Uterus (tissue), 4 donors: ENCODE results near the gene ALDH6A1. TPM values are rescaled to one million over a fixed set of nuclear protein-coding genes. Genes with fewer than 3 reads are reported as not detected.

ENCODE experiments used
- DNase-seq, 2 donors: peaks; one replicate each; pipeline ENCODE4 v3.0.0-alpha.2; 2019 to 2020
- H3K27ac ChIP-seq, 2 donors: fragments of 200-600 bp; sonication (generic); 1 replicate in 1 of 2; 2 replicates in 1 of 2; pipeline ENCODE4 v1.5.1; 2016 to 2018
- H3K27me3 ChIP-seq, 2 donors: fragments of 200-600 bp; sonication (generic); one replicate each; pipeline ENCODE4 v1.5.1; 2018 to 2019; ENCODE audit warnings: control low read depth in 1 of 2
- H3K36me3 ChIP-seq, 2 donors: fragments of 200-600 bp; sonication (generic); one replicate each; pipeline ENCODE4 v1.5.1; 2019; ENCODE audit warnings: control low read depth in 1 of 2
- H3K4me1 ChIP-seq, 2 donors: fragments of 200-600 bp; sonication (generic); one replicate each; pipeline ENCODE4 v1.5.1; 2018 to 2019; ENCODE audit warnings: control low read depth in 1 of 2
- H3K4me3 ChIP-seq, 2 donors: fragments of 200-600 bp; sonication (generic); 1 replicate in 1 of 2; 2 replicates in 1 of 2; pipeline ENCODE4 v1.5.1; 2018 to 2019; ENCODE audit warnings: mild to moderate bottlenecking in 1 of 2
- H3K9me3 ChIP-seq, 2 donors: fragments of 200-600 bp; sonication (generic); one replicate each; pipeline ENCODE4 v1.5.1; 2019; ENCODE audit warnings: control low read depth in 1 of 2
- POLR2A ChIP-seq, 2 donors: fragments of 450-650 bp; IDR thresholded peaks; one replicate each; pipeline ENCODE4 v1.6.1; 2016; ENCODE audit warnings: antibody characterized with exemption in 2 of 2, mild to moderate bottlenecking in 1 of 2, moderate library complexity in 1 of 2
- intact Hi-C: fragments of 100-400 bp; cut with DNase I; formaldehyde crosslinking; loops from one replicate; pipeline ENCODE4 v1.15.1; 2023; ENCODE audit warnings: low total_unique reads
- total RNA-seq, 4 donors: library from RNA; depleted of rRNA in 3 of 4; stranded (reverse); fragments of >200 nt in 3 of 4; gene quantifications; one replicate each; pipeline versions ENCODE4 v1.1.0 to v1.2.4, GENCODE V29; 2014 to 2023
- TF ChIP-seq, protein P1 (sequence below), 4 experiments: fragments of 200-600 bp in 2 of 4; fragments of 450-650 bp in 2 of 4; sonication (generic) in 2 of 4; IDR thresholded peaks; one replicate each; pipeline ENCODE4 v1.5.1; 2016 to 2019; ENCODE audit warnings: antibody characterized with exemption in 4 of 4, mild to moderate bottlenecking in 2 of 4, moderate library complexity in 1 of 4
- donor health status: DM: yes; HTN: yes; CAD: no.

ALDH6A1 gene
- total RNA-seq, 4 donors from 2014 or later, result 10.0 to 85.0 (median 49.5) TPM

DNA sequence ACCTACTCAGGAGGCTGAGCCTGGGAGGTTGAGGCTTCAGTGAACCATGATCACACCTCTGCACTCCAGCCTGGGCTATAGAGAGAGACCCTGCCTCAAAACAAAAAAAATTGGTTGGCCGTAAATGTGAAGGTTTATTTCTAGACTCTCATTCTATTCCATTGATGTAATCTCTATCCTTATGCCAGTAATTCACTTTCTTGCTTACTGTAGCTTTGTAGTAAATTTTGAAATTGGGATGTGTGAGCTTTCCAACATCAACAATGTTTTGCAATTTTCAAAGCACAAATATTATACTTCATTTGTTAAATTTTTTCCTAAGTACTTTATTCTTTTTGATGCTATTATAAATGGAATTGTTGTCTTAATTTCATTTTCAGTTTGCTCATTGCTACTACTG is 25.1 kb upstream of the ALDH6A1 start:
- no peak overlapping the region for H3K4me3 ChIP-seq
- H3K9me3 ChIP-seq, result no peaks in the 10 kb centered on the region
- H3K27ac ChIP-seq, result no peak overlapping the region
- no peaks in the 10 kb centered on the region for H3K4me1 ChIP-seq
- no peaks in the 10 kb centered on the region for H3K27me3 ChIP-seq
- H3K36me3 ChIP-seq, result no peaks in the 10 kb centered on the region
- no peak for TF ChIP-seq POLR2A (IDR thresholded peaks at IDR 0.05)
- TF ChIP-seq, protein P1, sequence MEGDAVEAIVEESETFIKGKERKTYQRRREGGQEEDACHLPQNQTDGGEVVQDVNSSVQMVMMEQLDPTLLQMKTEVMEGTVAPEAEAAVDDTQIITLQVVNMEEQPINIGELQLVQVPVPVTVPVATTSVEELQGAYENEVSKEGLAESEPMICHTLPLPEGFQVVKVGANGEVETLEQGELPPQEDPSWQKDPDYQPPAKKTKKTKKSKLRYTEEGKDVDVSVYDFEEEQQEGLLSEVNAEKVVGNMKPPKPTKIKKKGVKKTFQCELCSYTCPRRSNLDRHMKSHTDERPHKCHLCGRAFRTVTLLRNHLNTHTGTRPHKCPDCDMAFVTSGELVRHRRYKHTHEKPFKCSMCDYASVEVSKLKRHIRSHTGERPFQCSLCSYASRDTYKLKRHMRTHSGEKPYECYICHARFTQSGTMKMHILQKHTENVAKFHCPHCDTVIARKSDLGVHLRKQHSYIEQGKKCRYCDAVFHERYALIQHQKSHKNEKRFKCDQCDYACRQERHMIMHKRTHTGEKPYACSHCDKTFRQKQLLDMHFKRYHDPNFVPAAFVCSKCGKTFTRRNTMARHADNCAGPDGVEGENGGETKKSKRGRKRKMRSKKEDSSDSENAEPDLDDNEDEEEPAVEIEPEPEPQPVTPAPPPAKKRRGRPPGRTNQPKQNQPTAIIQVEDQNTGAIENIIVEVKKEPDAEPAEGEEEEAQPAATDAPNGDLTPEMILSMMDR (IDR thresholded peaks at IDR 0.05), result no peak
- DNase-seq, result no peak
- intact Hi-C loops, result no loop called here

GRCh38 chr14:74105381-74105780 is 21.1 kb upstream of the ALDH6A1 start:
- DNase-seq, result no peak
- no peaks in the 10 kb centered on the region for H3K36me3 ChIP-seq
- no peaks in the 10 kb centered on the region for H3K27me3 ChIP-seq
- intact Hi-C loops, result no loop called here
- H3K4me1 ChIP-seq, result no peaks in the 10 kb centered on the region
- H3K4me3 ChIP-seq, result no peak overlapping the region
- no peak overlapping the region for H3K27ac ChIP-seq
- no peaks in the 10 kb centered on the region for H3K9me3 ChIP-seq
- no peak for TF ChIP-seq POLR2A (IDR thresholded peaks at IDR 0.05)
- TF ChIP-seq, protein P1 (IDR thresholded peaks at IDR 0.05), result no peak

- no peak for TF ChIP-seq POLR2A (IDR thresholded peaks at IDR 0.05)
- TF ChIP-seq, protein P1 (IDR thresholded peaks at IDR 0.05), result no peak
- no peak overlapping the region for H3K27ac ChIP-seq
- no peaks in the 10 kb centered on the region for H3K9me3 ChIP-seq
- H3K36me3 ChIP-seq, result no peaks in the 10 kb centered on the region
- intact Hi-C loops, result no loop called here
- no peak for DNase-seq
- peaks cover 0 to 7% of the 10 kb centered on the region in 2 donors for H3K4me1 ChIP-seq
- H3K27me3 ChIP-seq, result no peaks in the 10 kb centered on the region
- no peak overlapping the region for H3K4me3 ChIP-seq
Observed at GRCh38 chr14:74089251-74090020, 5.2 kb upstream of the ALDH6A1 start.

DNA sequence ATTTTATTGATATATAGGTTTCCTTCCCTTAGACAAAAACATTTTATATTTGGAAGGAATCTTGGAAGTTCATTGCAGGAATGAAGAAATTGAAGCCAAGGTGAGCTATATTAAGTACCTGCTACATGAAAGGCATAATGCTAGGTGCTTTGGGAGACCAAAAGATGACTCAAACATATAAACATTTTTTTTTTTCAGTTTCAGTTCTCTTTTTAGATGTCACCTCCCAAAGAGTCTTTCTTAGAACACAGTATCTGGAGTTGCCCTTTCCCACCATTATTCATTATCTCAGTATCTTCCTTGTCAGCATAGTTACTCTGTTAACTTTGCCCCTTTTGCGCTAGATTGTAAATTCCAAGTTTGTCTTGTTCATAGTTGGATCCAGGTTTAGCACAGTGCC is 1.6 kb upstream of the ALDH6A1 start:
- Histone ChIP-seq H3K4me1 (peaks cover 0 to 7% of the 10 kb centered on the region in 2 donors), H3K27me3 (no peaks in the 10 kb centered on the region), H3K27ac (no peak overlapping the region), H3K36me3 (no peaks in the 10 kb centered on the region), H3K9me3 (no peaks in the 10 kb centered on the region), H3K4me3 (peak overlapping the region in 1 of 2 donors; percentile 90)
- intact Hi-C loops, result no loop called here
- TF ChIP-seq, protein P1 (IDR thresholded peaks at IDR 0.05), result no peak
- TF ChIP-seq POLR2A (IDR thresholded peaks at IDR 0.05), result no peak
- no peak for DNase-seq

DNA sequence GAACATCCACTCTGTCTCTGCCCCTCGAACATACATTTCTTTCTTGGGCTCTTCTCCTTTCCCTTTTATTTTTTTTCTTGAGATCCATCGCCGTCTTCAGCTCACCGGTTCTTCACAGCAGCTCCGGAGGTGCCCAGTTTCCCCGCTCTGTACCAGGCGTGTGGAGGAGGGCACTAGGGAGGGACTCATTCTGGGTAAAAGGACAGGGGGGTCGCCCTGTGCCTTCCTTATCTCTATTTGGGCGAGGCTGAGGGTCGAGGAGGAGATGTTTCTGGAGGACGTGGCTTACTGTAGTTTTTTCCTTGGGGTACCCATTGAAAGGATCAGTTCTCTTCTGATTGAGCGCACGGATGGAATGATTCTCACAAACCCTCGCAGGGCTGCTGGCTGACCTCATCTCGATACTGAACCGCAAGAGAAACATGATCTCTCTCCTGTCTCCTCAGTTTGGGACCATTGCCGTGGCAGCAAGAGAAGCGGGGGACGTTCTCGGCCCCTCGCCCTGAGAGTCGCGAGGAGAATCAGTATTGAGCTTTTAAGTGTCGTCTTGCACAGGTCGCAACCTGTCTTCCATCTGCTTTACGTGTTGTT is 889 bp upstream of the ALDH6A1 start:
- no peak for DNase-seq
- TF ChIP-seq, protein P1 (IDR thresholded peaks at IDR 0.05), result no peak
- TF ChIP-seq POLR2A (IDR thresholded peaks at IDR 0.05), result no peak
- intact Hi-C loops, result no loop called here

More for the DNA sequence above, 889 bp upstream of the ALDH6A1 start:
- Histone ChIP-seq H3K27ac (peak overlapping the region; percentile 84 to 88), H3K36me3 (no peaks in the 10 kb centered on the region), H3K27me3 (no peaks in the 10 kb centered on the region), H3K9me3 (no peaks in the 10 kb centered on the region), H3K4me1 (peaks cover 0 to 7% of the 10 kb centered on the region in 2 donors), H3K4me3 (peak overlapping the region; percentile 77 to 90)
